A673 (cell line): ENCODE measurements around the gene EBP. TPM values are rescaled to one million over a fixed set of nuclear protein-coding genes. Genes with fewer than 3 reads are reported as not detected.

Experiments
- BruUV-seq: library from RNA; stranded (reverse); fragments of 400-500 nt; replicated peaks from 2 replicates; lab custom pipeline; 2021; lab: Mats Ljungman, UMichigan
- CTCF ChIA-PET: fragments of 300-600 bp; sonication (Branson Sonifier 250); formaldehyde crosslinking; loops from one replicate; lab custom pipeline; 2022; ENCODE audit warnings: antibody characterized with exemption; lab: Charles Lee
- POLR2A ChIA-PET: fragments of 300-600 bp; sonication (Branson Sonifier 250); formaldehyde crosslinking; loops from one replicate; lab custom pipeline; 2022; ENCODE audit warnings: antibody characterized with exemption; ENCODE audit not compliant: low non-redundant PET; lab: Charles Lee
- DNase-seq: peaks from one replicate; pipeline ENCODE4 v3.0.0-alpha.2; 2015; ENCODE audit warnings: low spot score
- H3K27ac ChIP-seq: fragments of 200-600 bp; sonication (generic); 2 replicates; pipeline ENCODE4 v1.5.1; 2016; ENCODE audit warnings: mixed run types, low read depth, mild to moderate bottlenecking, mixed read lengths, antibody characterized with exemption, low read length; ENCODE audit not compliant: poor library complexity, severe bottlenecking
- H3K27me3 ChIP-seq: fragments of 200-600 bp; sonication (generic); replicated peaks from 2 replicates; pipeline ENCODE4 v1.6.1; 2017; ENCODE audit warnings: mixed run types, low read depth, mild to moderate bottlenecking, mixed read lengths, antibody characterized with exemption, low read length; ENCODE audit not compliant: insufficient read depth, poor library complexity
- H3K36me3 ChIP-seq: fragments of 200-600 bp; sonication (generic); 2 replicates; pipeline ENCODE4 v1.6.1; 2016; ENCODE audit warnings: mixed run types, mild to moderate bottlenecking, mixed read lengths, antibody characterized with exemption, low read length; ENCODE audit not compliant: insufficient read depth, poor library complexity, severe bottlenecking
- H3K4me1 ChIP-seq: fragments of 200-600 bp; sonication (generic); 2 replicates; pipeline ENCODE4 v1.6.1; 2017; ENCODE audit warnings: mixed run types, mild to moderate bottlenecking, mixed read lengths, antibody characterized with exemption, low read length; ENCODE audit not compliant: insufficient read depth, poor library complexity, severe bottlenecking
- H3K4me3 ChIP-seq: fragments of 200-600 bp; sonication (generic); 2 replicates; pipeline ENCODE4 v1.5.1; 2016; ENCODE audit warnings: low read depth, mixed run types, mild to moderate bottlenecking, mixed read lengths, low read length; ENCODE audit not compliant: poor library complexity, severe bottlenecking
- H3K9me3 ChIP-seq: fragments of 200-600 bp; sonication (generic); 2 replicates; pipeline ENCODE4 v1.6.1; 2016; ENCODE audit warnings: mixed run types, low read depth, mild to moderate bottlenecking, mixed read lengths, antibody characterized with exemption, low read length; ENCODE audit not compliant: poor library complexity, severe bottlenecking
- EZH2 ChIP-seq: fragments of 200-600 bp; sonication (generic); IDR thresholded peaks from 2 replicates; pipeline ENCODE4 v1.6.1; 2017; ENCODE audit warnings: borderline replicate concordance, low read depth, mild to moderate bottlenecking, mixed read lengths, antibody characterized with exemption, low read length; ENCODE audit not compliant: poor library complexity, severe bottlenecking
- intact Hi-C: fragments of 100-400 bp; cut with micrococcal nuclease; formaldehyde crosslinking; loops from one replicate; pipeline ENCODE4 v1.10.0; 2022; ENCODE audit not compliant: unreplicated experiment
- total RNA-seq: library from RNA; stranded (reverse); gene quantifications from 2 replicates; pipeline ENCODE4 v1.2.3, GENCODE V29; 2021
- TF ChIP-seq, protein P1 (sequence below): fragments of 300-800, 200-600 bp; sonication (generic); conservative IDR thresholded peaks from 2 replicates; pipeline ENCODE4 v1.5.1; 2017; ENCODE audit warnings: low read depth, mild to moderate bottlenecking, antibody characterized with exemption, low read length, moderate library complexity, mixed read lengths

EBP gene
- total RNA-seq, 1 experiment from 2014 or later, result 155 TPM

DNA sequence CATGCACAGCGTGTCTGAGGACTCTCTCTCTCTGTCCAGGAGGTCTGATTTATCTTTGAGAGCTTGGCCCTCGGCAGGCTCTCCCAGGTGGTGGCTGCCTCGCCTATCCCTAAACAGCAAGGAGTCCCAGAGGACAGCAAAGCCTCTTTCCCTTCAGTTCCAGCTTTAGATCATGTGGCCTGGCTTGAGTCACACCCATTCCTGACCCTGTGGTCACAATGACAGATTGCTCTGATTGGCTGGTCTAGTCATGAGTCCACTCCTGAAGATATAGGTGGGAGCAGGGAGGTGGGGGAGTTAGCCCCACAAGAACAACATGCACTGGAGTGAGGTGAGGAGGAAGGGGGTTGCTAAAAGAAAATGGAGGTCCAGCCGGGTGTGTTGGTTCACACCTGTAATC is 24.9 kb upstream of the EBP start:
- DNase-seq, result no peak
- no peaks in the 10 kb centered on the region for H3K4me1 ChIP-seq
- no peaks in the 10 kb centered on the region for H3K27me3 ChIP-seq
- CTCF ChIA-PET, result no interaction called here
- intact Hi-C loops, result loop anchor here (10.0 kb wide), 1 partner anchor 412 kb away; no protein-coding TSS in a partner anchor
- POLR2A ChIA-PET, result no interaction called here
- H3K4me3 ChIP-seq, result no peak overlapping the region
- TF ChIP-seq, protein P1, sequence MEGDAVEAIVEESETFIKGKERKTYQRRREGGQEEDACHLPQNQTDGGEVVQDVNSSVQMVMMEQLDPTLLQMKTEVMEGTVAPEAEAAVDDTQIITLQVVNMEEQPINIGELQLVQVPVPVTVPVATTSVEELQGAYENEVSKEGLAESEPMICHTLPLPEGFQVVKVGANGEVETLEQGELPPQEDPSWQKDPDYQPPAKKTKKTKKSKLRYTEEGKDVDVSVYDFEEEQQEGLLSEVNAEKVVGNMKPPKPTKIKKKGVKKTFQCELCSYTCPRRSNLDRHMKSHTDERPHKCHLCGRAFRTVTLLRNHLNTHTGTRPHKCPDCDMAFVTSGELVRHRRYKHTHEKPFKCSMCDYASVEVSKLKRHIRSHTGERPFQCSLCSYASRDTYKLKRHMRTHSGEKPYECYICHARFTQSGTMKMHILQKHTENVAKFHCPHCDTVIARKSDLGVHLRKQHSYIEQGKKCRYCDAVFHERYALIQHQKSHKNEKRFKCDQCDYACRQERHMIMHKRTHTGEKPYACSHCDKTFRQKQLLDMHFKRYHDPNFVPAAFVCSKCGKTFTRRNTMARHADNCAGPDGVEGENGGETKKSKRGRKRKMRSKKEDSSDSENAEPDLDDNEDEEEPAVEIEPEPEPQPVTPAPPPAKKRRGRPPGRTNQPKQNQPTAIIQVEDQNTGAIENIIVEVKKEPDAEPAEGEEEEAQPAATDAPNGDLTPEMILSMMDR, result no peak
- no peak for TF ChIP-seq EZH2
- BruUV-seq, result no TSS peak
- no peaks in the 10 kb centered on the region for H3K9me3 ChIP-seq
- H3K27ac ChIP-seq, result no peak overlapping the region
- H3K36me3 ChIP-seq, result no peaks in the 10 kb centered on the region

DNA sequence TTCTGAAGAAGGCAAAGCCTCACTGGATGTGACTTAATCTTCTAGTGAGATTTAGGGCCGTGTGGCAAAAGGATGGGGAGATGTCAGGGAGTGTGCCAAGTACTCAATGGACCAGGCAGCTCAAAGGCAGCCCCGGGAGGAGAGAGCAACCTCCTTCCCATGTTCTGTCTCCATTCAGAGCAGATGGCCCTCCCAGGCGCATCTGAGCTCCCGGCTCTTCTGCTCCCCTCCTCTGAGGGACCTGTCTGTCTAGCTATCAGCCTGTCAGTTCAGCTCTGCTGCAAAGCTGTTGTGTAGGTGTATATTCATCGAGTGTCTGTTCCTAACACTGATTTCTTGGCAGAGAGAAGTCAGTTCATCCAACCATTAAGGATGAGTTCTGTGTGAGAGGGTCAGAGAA is 23.7 kb upstream of the EBP start:
- Histone ChIP-seq H3K36me3 (no peaks in the 10 kb centered on the region), H3K27me3 (no peaks in the 10 kb centered on the region), H3K4me1 (no peaks in the 10 kb centered on the region), H3K9me3 (no peaks in the 10 kb centered on the region), H3K27ac (no peak overlapping the region), H3K4me3 (no peak overlapping the region)
- ChIA-PET CTCF (no interaction called here), POLR2A (no interaction called here)
- no peak for DNase-seq
- BruUV-seq, result no TSS peak
- intact Hi-C loops, result loop anchor here (10.0 kb wide), 1 partner anchor 413 kb away; no protein-coding TSS in a partner anchor
- TF ChIP-seq EZH2, result no peak
- TF ChIP-seq, protein P1, result no peak

GRCh38 chrX:48498374-48498809 is 23.2 kb upstream of the EBP start:
- intact Hi-C loops, result loop anchor here (10.0 kb wide), 1 partner anchor 414 kb away; no protein-coding TSS in a partner anchor
- Histone ChIP-seq H3K4me1 (no peaks in the 10 kb centered on the region), H3K36me3 (no peaks in the 10 kb centered on the region), H3K9me3 (no peaks in the 10 kb centered on the region), H3K4me3 (no peak overlapping the region), H3K27me3 (no peaks in the 10 kb centered on the region), H3K27ac (no peak overlapping the region)
- no TSS peak for BruUV-seq
- ChIA-PET CTCF (no interaction called here), POLR2A (no interaction called here)
- DNase-seq, result no peak
- no peak for TF ChIP-seq EZH2
- TF ChIP-seq, protein P1, result no peak
